PC-9 (cell line): ENCODE measurements around the gene KCNJ10.

ENCODE experiments used
- CTCF ChIP-seq: fragments of 200-600 bp; sonication (generic); conservative IDR thresholded peaks from 2 replicates; pipeline ENCODE4 v1.6.1; 2017; ENCODE audit warnings: mixed run types, antibody characterized with exemption, mild to moderate bottlenecking, moderate library complexity
- EZH2 ChIP-seq: fragments of 200-600 bp; sonication (generic); IDR thresholded peaks from 2 replicates; pipeline ENCODE4 v1.8.0; 2017; ENCODE audit warnings: antibody characterized with exemption, low read depth

GRCh38 chr1:160101717-160102522 lies 32.0 kb upstream of the KCNJ10 start:
- TF ChIP-seq EZH2 = no peak
- no peak for TF ChIP-seq CTCF
